NCI-H1694 treated with DMSO at 0.1 percent for 48 hours (cell line): Measurements from ENCODE around the gene CHPT1.
"Not testable (repeated sequence)": the region's sequence is repeated elsewhere in the genome, so short reads cannot be mapped to it uniquely, and the experiment has no call there.

ENCODE experiments used
- DNase-seq: peaks from one replicate; lab custom pipeline; 2025; lab: John Stamatoyannopoulos, UW

The CHPT1 gene

DNA sequence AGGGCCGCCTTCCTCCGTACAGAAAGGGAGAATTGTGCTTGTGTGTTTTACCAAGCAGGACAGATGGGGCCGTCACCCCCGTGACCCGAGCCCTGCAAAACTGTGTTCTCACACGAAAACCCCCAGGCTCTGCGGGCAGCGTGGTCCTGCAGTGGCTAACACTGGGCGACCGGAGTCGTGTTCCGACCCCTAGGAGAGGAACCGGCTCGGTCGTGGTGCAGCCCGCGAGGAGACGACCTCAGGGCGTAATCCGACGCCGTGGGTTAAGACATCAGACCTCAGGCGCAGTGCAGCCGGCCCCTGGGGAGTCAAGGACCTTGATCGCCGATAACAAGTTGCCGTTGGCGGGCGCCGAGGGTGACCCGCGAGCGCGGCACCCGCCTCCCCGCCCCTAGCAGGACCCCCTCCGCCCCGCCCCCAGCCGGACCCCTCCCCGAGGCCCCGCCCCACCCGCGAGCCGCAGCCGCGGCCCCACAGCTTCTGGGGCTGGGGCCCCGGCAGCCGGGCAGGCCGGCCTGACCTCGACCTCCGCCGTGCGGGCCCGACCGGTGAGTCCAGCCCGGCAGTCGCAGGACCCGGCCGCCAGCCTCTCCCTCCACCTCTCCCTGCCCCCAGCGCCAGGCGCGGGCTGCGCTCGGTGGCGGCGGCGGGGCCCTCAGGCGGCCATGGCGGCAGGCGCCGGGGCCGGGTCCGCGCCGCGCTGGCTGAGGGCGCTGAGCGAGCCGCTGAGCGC lies at the start of gene CHPT1:
TSS of gene CHPT1 (plus strand) at position 444 of the 733 bp plus-strand sequence. CDS start at position 666, 222 bp downstream.
- peak; percentile 12 for DNase-seq

DNA sequence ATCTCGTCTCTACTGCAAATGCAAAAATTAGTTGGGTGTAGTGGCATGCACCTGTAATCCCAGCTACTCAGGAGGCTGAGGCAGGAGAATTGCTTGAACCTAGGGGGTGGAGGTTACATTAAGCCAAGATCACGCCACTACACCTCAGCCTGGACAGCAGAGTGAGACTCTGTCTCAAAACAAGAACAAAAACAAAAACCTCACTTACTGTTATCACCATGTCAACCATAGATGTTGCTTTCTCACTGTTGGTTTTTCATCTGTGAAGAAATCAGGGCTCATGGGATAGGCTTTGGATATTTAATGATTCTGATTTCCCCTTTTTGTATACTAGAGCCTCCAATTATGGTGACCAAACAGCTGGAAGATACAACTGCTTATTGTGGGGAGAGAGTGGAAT lies 49.7 kb upstream of the CHPT1 start:
- no peak for DNase-seq

DNA sequence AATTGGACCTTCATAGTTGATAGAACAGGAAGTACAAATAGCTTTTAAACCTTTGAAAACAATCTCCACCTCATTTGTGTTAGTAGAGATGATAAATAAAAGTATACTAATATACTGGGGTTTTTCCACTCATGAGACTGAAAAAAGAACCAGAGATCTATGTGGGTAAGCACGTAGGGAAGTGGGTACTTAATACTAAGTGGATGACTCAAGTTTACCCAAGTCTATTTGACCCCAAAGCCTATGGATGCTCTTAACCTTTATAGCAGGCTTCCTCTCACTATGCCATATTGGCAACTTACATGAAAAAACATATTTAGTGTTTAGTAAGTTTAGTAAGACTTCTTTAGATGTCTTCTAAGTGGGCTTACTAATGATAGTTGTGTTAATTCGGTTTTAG lies 49.2 kb upstream of the CHPT1 start:
- no peak for DNase-seq

DNA sequence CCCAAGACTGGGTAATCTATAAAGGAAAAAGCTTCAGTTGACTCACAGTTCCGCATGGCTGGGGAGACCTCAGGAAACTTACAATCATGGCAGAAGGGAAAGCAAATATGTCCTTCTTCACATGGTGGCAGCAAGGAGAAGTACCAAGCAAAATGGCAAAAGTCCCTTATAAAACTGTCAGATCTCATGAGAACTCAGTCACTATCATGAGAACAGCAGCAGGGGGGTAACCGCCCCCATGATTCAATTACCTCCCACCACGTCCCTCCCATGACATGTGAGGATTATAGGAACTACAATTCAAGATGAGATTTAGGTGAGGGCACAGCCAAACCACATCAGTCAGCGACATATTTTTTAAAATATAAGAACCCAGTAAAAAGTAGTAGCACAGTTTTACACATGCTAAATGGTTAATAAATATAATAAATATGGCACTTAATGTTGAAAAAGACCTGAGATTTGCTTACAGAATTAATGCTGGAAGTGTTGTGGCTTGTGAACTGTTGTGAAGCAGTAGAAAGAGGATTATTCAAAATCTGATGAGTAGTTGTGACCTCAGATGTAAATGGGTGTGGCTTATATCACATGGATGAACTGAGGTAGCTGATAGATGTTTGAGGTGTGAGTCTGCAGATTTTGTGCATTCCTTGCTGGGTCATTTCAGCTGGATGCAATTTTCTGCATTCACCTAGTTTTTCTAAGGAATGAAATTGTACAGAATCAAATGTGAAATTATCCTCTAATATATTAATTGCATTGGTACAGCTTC lies 46.9 kb upstream of the CHPT1 start:
- no peak for DNase-seq

DNA sequence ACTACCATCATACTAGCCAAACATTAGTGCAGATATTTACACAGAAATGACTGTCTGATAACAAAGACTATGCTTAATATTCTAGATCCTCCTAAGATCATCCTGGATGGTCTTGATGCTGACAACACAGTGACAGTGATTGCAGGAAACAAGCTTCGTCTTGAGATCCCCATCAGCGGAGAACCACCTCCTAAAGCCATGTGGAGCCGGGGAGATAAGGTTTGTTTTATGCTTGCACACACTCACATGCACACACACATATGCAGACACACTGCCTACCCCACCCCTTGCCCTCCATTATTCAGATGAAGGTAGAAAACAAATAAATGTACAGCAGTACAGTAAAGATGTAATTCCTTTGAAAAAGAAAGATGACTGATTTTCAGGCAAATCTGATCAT lies 44.4 kb upstream of the CHPT1 start:
- DNase-seq, result no peak

DNA sequence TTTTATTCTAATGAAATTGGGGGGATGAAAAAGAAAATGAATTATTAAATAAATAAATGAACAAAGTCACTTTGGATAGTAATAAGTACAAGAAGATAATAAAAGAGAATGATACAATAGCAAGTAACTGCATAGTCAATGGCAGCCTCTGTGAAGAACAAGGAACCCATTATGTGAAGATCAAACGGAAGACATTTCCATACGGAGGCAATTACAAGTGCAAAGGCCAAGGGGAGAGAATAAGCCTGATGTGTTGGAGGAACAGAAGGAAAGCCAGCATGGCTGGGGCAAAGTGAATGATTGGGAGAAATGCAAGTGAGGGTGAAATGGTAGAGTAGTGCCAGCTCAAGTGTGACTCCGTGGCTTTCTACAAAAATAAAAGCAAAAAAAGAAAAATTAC lies 43.9 kb upstream of the CHPT1 start:
- no peak for DNase-seq

DNA sequence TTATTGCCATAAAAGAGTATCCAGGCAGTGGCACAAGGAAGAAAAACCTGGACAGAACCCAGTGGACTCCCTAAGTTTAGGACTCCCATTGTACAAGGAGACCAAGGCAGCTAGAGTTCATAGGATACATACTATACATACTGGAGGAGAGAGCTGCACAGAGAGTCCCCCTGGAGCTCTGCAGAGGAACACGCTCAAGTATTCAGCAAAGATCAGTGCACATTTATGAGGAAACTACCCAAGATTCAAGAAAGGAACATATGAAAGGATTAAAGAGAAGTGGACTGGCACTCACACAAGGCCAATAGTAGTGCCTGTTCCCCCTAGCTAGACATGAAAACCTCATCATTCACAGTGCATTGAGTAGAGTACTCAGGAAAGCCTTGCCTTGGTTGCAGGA lies 43.0 kb upstream of the CHPT1 start:
- DNase-seq, result no peak

DNA sequence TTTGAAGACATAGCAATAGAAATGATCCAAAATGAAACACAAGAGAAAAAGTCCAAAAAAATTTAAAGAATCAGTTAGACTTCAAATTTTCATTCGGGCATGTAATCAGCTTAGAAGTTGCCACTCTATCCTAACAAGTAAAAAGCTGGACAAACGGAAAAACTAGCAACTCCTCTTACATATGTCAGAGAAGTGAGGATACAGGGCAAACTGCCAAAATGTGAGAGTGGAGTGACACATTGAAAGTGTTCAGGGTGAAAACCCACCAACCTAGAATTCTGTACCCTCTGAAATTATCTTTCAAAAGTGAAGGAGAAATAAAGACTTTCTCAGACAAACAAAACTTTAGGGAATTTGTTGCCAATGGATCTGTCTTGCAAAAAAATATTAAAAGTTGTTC lies 42.0 kb upstream of the CHPT1 start:
- DNase-seq, result no peak

DNA sequence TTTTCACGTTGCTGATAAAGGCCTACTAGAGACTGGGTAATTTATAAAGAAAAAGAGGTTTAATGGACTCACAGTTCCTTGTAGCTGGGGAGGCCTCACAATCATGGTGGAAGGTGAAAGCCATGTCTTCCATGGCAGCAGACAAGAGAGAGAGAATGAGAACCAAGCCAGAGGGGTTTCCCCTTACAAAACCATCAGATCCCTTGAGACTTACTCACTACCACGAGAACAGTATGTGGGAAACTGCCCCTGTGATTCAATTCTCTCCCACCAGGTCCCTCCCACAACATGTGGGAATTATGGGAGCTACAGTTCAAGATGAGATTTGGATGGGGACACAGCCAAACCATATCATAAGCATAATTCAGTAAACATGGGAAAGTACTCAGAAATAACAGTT lies 36.8 kb upstream of the CHPT1 start:
- not testable (repeated sequence) for DNase-seq

DNA sequence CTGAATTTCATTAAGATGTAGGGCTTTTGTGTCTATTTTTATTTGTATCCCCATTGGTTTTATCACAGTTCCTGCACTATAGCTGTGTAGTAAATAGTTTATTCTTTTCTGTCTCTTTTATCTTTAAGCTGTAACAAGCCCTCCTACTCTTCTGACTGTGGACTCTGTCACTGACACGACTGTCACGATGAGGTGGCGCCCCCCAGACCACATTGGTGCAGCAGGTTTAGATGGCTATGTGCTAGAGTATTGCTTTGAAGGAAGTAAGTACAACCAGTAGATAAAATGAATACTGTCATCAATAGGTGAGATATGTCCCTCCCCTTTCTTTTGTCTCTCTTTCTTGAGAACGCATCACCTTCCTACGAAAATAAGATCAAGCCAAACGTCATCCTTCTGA lies 34.1 kb upstream of the CHPT1 start:
- DNase-seq, result no peak

DNA sequence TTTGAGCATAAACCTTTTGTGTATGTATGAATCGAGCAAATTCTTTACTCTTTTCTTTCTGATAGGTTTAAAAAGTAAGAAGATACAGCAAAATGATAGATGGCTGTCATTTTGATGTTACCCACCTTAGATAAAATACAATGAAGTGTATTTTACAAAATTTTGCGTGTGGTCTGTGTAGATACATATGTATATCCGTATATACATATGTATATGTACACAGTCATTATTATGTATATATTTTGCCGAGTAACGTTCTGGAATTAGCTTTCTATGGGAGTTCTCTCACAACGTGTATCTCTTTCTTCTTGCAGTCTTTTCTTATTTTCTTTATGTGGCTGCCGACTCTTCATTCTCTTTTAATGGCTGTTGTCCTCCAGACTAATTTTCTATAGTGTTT lies 32.4 kb upstream of the CHPT1 start:
- no peak for DNase-seq

DNA sequence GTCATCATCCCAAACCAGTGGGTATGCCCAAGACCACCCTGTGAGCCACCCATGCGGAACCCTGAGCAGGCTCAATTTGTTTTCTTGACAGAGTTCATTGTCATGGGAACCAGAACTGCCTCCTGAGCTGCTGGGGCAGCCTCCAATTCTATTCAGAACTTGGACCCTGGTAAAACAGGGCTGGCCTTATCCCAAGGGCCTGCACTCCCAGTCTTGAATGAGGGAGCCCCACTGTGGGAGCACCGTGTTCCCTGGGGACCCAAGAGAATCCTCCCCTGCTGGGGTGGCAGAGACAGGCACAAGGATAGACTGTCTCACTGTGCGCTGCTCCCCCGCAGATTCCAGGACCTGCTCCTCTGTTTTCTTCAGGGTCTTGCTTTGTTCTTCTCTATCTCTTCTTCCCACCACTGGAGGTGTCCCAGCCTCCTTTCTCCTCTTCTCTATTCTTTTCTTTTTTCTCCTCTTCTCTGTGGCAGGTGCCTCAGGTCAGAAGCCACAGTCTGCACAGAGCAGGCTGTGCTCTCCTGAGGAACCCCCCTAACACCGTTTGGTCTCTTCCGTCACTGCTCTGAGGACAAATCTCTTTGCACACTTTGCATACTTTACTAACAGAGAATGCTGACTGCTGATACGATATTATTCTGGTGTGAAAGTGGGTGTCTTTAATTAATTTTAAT lies 31.2 kb upstream of the CHPT1 start:
- no peak for DNase-seq

DNA sequence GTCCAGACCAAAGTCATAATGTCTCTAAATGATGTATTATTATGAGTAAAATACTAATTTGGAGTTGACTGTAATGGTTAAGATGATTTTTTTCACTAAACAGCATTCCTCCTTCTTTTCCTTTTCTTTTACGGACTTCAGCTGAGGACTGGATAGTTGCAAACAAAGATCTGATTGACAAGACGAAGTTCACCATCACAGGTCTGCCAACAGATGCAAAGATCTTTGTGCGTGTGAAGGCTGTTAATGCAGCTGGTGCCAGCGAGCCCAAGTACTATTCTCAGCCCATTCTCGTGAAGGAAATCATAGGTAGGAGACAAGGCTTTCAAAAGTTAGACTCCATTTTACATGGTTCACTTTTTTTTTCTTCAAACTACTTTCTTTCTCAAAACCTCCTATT lies 29.8 kb upstream of the CHPT1 start:
- DNase-seq, result no peak

DNA sequence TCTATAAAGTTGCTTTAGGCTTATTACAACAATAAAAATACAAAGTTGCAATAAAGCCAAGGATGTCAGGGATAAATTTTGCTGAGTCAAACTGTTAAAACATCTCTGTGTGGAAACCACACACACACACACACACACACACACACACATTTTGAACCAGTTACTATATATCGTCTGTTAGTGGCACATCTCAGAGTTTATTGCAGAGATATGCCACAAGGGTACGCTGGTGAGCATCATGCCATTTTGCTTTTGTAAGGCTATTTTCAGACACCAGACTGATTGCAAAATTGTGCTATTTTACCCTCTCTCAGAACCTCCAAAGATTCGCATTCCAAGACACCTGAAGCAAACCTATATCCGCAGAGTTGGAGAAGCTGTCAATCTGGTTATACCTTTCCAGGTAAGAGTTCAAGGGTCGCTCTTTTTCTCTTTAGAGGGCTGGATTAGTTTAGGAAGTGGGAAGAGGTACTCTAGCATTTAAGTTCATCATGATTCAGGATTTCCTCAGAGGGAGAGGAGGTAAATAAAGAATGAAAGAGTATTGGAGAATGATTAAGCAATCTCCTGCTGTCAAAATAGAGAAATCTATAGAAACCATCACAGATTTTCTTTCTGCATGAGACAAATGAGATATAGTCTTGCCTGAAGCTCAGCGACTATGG lies 27.3 kb upstream of the CHPT1 start:
- DNase-seq, result peak; percentile 13

DNA sequence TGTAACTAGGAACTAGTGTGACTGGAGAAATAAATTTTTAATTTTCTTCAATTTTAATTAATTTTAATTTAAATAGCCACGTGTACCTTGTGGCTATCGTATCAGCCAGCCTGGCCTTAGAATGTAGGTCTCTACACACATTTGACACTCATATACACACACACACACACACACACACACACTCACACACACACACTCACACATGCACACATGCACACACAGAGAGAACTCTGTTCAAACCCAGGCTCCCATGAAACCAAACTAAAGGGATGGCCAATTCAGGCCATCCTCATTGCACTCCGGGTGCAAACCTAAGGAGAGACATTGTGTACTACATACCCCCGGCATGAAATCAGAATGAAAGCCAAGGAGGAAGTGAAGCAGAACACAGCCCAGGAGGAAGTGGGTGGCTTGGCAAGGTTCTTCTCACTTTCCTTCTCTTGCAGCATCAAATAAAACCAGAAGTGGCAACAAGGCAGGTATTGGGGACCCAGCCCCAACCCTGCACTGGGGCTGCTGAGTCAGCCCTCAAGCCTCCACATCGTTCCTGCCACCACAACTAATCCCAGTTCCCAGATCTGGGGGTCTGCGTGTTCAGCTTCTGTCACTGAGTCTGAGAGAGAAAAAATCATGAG lies 26.2 kb upstream of the CHPT1 start:
- no peak for DNase-seq

DNA sequence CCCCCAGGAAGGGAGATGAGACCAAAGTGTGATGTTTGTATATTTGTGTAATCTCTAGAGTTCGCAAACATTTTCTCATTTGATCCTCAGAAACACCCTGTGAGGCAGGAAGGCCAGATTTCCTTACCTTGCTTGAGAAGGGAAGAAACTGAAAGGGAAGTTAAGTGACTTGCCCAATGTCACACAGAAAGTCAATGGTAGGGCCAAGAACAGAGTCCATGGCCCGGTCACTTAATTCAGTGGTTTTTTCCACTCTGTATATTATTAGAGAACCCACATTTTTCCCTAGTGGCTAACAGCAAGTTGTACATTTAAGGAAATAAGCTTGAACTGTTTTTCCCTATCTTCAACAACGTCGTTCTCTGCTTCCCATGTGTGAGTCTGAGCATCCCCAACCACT lies 25.6 kb upstream of the CHPT1 start:
- DNase-seq, result no peak

DNA sequence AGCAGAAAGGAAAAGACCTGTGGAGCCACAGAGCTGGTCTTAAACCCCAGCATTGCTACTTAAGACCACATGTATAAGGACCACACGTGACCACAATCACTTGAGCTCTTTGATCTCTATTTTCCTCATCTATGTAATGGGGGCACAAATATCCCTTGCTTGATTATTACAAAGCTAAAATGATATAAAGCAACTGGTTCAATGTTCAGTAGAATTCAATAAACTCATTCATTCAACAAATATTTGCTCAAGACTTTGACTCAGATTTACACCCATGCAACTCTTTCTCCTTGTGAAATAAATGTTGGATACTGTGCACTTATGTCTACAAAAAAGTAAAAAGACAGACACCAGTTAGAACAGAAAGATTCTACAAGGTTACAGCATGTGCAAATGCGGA lies 21.9 kb upstream of the CHPT1 start:
- no peak for DNase-seq

DNA sequence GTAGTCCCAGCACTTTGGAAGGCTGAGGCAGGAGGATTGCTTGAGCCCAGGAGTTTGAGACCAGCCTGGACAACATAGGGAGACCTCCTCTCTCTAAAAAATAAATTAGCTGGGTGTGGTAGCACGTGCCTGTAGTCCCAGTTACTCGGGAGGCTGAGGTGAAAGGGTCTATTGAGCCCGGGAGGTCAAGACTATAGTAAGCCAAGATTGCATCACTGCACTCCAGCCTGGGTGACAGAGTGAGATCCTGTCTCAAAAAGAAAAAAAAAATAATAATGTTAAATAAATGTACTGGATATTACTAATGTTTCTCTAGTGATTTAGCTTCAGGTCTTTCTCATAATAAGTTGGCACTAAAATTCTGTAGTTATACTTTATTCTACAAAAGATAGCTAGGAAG lies 20.9 kb upstream of the CHPT1 start:
- DNase-seq, result not testable (repeated sequence)

DNA sequence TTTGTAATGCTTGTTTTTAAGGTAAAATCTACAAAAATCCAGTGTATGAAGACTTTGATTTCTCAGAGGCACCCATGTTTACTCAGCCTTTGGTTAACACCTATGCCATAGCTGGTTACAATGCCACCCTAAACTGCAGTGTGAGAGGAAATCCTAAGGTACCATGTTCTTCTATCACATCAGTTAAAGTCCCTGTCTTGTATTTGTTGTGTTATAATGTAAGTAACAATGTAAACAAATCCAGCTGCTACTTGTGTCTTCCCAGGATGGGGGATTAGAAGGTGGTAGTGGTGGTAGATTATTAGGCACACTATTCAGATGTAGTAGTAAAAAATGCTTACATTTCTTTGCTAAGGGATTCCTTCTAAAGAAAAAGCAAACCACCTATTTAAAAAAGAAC lies 19.4 kb upstream of the CHPT1 start:
- DNase-seq, result no peak

DNA sequence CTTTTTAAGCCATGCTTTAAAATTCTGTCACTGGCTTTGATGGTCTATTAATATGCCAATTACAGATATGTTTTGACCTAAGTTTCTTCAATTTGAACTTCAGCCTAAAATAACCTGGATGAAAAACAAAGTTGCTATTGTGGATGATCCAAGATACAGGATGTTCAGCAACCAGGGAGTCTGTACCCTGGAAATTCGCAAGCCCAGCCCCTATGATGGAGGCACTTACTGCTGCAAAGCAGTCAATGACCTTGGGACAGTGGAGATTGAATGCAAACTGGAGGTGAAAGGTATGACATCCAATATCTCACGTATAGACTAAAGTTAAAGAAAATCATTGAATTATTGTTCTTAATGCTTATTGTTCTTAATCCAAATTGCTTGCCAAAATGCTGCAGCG lies 17.2 kb upstream of the CHPT1 start:
- no peak for DNase-seq

DNA sequence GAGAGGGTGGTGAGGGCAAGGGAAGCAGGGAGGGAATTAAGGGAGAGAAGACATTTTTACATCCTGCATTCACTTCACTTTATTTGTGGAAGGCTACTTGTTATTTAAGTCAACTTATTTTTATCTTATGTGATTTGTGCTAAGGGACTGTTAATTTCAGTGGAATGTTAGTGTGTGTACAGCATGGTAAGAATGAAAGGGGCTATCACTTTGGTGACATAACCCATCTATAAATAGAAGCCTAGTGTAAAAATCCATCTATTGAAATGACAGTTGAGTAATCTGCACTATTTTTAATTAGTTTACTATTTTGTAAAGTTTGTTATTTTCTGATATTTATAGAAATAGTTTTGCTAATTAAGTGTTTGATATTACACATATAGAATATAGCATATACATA lies 16.8 kb upstream of the CHPT1 start:
- no peak for DNase-seq

DNA sequence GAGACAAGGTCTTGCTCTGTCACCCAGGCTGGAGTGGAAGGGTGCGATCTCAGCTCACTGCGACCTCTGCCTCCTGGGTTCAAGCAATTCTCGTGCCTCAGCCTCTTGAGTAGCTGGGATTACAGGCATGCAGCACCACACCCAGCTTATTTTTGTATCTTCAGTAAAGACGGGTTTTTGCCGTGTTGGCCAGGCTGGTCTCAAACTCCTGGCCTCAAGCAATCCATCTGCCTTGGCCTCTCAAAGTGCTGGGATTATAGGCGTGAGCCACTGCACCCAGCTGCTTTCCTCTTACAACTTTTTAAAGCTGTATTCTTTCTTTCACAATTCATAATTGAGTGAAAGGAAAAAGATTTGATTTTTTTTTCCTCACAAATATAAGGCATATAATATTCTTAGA lies 15.8 kb upstream of the CHPT1 start:
- DNase-seq, result not testable (repeated sequence)
